Lower lobe of right lung (tissue), 2 donors: ENCODE results near the gene SIMC1. TPM values are rescaled to one million over a fixed set of nuclear protein-coding genes. Genes with fewer than 3 reads are reported as not detected.
"Not testable (repeated sequence)": the region's sequence is repeated elsewhere in the genome, so short reads cannot be mapped to it uniquely, and the experiment has no call there.

Experiments
- ATAC-seq, 2 donors: fragments of 200-7000 bp; cut with Tn5 transposase; one replicate each; pipeline ENCODE4 v1.9.1; 2020 to 2022; ENCODE audit warnings: mild to moderate bottlenecking in 2 of 2, moderate library complexity in 2 of 2
- DNase-seq: peaks from one replicate; pipeline ENCODE4 v3.0.0-alpha.2; 2020
- H3K27ac ChIP-seq: fragments of 200-600 bp; one replicate; pipeline ENCODE4 v1.8.0; 2022
- H3K27me3 ChIP-seq: fragments of 200-600 bp; one replicate; pipeline ENCODE4 v1.8.0; 2022; ENCODE audit warnings: low read depth
- H3K36me3 ChIP-seq: fragments of 200-600 bp; one replicate; pipeline ENCODE4 v1.8.0; 2022; ENCODE audit warnings: mild to moderate bottlenecking
- H3K4me1 ChIP-seq: fragments of 200-600 bp; one replicate; pipeline ENCODE4 v1.8.0; 2022
- H3K4me3 ChIP-seq: fragments of 200-600 bp; one replicate; pipeline ENCODE4 v1.8.0; 2022; ENCODE audit warnings: mild to moderate bottlenecking
- H3K9me3 ChIP-seq: fragments of 200-600 bp; one replicate; pipeline ENCODE4 v1.8.0; 2022
- intact Hi-C: fragments of 100-400 bp; cut with DNase I; formaldehyde crosslinking; loops from one replicate; pipeline ENCODE4 v1.11.0; 2022
- total RNA-seq: library from RNA; stranded (reverse); fragmentation: NEBNext Ultra II Directional; extraction: Animal tissue kit (Norgen Biotek cat#: 25700); gene quantifications from one replicate; pipeline ENCODE4 v1.2.1, GENCODE V29; 2021
- TF ChIP-seq, protein P1 (sequence below): fragments of 200-600 bp; IDR thresholded peaks from one replicate; pipeline ENCODE4 v1.8.0; 2022; ENCODE audit warnings: antibody characterized with exemption, mild to moderate bottlenecking
- donor health status: DM: no; HTN: yes; CAD: no; lungs with severe emphysema.

The SIMC1 gene
- total RNA-seq, 1 donor from 2014 or later: 18.0 TPM

DNA sequence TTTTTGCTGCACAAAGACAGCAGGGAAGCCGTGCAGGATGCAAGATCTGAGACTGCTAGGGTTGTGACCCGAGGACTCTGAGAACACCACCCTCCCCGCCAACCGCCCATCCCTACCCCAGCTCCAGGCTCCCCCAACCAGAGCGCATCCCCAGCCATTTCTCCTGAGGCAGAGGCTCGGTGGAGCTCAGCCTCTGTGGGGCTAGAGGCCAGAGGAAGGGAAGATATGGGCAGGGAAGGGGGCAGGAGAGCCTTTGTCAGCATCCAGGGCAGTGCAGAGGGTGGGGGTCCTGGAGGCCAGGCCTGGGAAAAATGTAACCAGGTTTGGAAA lies 43.2 kb upstream of the SIMC1 start:
- H3K27me3 ChIP-seq: peaks cover 23% of the 10 kb centered on the region
- intact Hi-C loops: not testable (repeated sequence)

DNA sequence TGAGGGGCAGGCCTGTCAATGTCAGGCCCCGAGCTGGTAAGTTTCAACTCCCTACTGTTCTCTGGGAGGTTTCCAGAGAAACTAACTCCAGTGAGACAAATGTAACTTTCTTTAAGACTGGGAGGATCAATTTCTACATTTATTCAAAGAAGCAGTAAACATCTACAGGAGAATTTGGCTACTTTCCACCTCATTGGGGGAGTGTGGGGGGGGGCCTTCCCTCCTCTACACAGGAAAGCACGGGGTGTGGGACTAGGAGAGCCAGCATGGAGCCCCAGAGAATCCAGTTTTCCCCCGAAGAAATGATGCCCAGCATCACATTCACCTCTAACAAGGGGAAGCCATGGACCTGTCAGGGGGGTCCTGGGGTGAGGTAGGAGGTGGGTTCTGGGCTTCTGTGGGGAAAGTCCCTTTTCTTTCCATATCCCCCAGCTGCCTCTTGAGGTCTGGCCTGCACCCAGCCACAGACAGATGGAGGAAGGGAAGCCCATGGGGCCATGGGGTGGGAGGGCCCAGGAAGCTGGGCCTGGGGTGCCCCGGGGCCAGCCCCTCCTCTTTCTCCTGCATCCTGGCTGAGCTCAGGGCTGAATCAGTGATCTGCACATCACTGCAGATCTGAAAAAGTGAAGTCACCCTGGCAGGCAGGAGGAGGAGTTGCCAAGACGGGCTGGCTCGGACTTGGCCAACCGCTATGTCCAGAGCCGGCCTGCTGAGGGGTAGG lies 42.6 kb upstream of the SIMC1 start:
- ATAC-seq, H3K27ac ChIP-seq, H3K4me3 ChIP-seq, H3K4me1 ChIP-seq, H3K9me3 ChIP-seq, DNase-seq, intact Hi-C loops, H3K36me3 ChIP-seq: not testable (repeated sequence)
- peaks cover 23% of the 10 kb centered on the region for H3K27me3 ChIP-seq

More for the DNA sequence above, 43.2 kb upstream of the SIMC1 start:
- not testable (repeated sequence) for ATAC-seq, H3K27ac ChIP-seq, H3K4me1 ChIP-seq, H3K36me3 ChIP-seq, H3K9me3 ChIP-seq, DNase-seq, H3K4me3 ChIP-seq

DNA sequence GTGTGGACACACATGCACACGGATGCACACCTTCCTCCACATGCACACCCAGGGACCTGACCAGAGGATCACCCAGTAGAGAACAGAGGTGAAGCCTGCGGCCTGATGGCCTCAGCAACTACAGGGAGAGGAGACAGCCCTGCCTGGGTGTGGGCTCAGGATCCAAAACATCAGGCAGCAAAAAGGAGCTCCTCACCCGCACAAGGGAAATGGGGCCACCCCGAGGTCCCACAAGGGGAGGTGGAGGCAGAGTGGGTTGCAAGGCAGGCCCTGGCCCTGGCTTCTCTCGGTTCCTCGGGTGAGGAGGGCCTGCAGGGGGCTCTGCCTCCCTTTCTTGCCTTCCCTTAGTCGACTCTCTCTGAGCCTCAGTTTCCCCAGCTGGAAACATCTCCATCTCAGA lies 41.4 kb upstream of the SIMC1 start:
- not testable (repeated sequence) for DNase-seq, H3K27ac ChIP-seq

DNA sequence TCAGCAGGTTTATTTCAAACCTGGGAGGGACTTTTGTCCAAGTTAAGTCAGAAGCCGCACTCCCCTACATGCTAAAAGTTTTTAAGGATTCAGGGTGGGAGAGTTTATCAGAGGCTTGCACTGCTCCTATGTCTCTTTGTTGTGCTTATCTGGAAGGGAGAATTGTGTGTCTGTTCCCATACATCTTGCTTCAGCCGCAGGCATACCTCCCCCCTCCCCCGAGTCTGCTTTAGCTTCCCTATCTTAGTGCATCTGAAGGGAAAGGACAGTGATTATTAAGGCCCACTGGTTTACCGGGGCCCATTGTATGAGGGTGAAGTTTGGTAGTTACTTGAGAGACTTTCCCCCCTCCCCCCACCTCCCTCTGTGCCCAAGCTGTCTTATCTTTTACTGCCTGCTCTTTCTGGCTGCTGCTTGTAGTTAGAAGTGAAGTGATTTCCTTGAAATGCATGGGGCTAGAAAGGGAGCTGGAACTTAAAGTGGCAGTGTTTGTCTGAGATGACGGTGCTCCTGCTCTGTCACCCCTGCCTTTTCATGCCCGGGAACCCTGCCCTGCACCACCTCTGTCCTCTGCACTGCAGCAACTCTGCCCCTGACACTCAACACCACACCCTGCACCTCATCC lies 40.9 kb upstream of the SIMC1 start:
- H3K36me3 ChIP-seq, H3K4me1 ChIP-seq, H3K4me3 ChIP-seq, intact Hi-C loops, H3K9me3 ChIP-seq, ATAC-seq, H3K27ac ChIP-seq, DNase-seq: not testable (repeated sequence)
- H3K27me3 ChIP-seq: peaks cover 15% of the 10 kb centered on the region

More for the DNA sequence above, 41.4 kb upstream of the SIMC1 start:
- peaks cover 19% of the 10 kb centered on the region for H3K27me3 ChIP-seq
- H3K36me3 ChIP-seq, H3K4me3 ChIP-seq, intact Hi-C loops, H3K4me1 ChIP-seq, H3K9me3 ChIP-seq, ATAC-seq: not testable (repeated sequence)

DNA sequence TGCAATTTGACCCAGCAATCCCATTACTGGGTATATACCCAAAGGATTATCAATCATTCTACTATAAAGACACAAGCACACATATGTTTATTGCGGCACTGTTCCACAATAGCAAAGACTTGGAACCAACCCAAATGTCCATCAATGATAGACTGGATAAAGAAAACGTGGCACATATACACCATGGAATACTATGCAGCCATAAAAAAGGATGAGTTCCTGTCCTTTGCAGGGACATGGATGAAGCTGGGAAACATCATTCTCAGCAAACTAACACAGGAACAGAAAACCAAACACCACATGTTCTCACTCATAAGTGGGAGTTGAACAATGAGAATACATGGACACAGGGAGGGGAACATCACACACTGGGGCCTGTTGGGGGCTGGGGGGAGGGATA lies 39.9 kb upstream of the SIMC1 start:
- H3K4me3 ChIP-seq, H3K27ac ChIP-seq, H3K9me3 ChIP-seq, ATAC-seq, intact Hi-C loops, H3K4me1 ChIP-seq, H3K36me3 ChIP-seq, DNase-seq: not testable (repeated sequence)
- H3K27me3 ChIP-seq: peaks cover 15% of the 10 kb centered on the region

DNA sequence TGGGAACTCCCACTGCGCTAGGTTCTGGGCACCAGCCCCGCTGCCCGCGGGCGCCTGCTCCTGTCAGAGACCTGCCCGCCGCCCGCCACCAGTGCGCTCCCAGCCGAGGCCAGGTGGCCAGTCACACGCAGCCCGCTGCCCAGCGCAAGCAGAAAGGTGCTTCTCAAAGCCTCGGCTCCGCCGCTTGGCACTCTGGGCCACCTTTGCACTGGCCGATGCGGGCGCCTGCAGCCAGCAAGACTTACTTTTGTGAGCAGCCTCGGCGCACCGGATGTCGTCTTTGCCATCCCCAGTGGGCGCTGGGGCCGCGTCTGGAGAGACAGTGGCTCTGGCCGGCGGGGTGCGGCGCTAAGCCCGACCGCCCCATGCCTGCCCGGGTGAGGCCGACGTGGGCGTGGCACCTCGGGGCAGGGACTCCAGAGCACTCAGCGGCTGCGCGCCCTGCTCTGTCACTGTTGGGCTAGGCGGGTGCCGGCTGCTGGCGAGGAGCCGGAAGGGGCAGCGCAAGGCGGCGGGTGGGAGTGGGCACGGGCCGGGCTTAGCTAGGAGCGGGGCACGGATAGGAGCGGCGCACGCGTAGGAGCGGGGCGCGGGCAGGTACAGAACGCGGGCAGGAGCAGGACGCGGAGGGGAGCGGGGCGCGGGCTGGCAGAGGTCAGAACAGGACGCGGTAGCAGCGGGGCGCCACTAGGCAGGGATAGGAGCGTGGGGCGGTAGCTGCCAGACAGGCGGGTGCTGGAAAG lies 39.1 kb upstream of the SIMC1 start:
- H3K4me1 ChIP-seq, DNase-seq, intact Hi-C loops, H3K27ac ChIP-seq, H3K36me3 ChIP-seq, H3K9me3 ChIP-seq: not testable (repeated sequence)
- ATAC-seq: peak; percentile 80 to 88
- Histone ChIP-seq H3K27me3 (peaks cover 11% of the 10 kb centered on the region), H3K4me3 (peak overlapping the region; percentile 35)

DNA sequence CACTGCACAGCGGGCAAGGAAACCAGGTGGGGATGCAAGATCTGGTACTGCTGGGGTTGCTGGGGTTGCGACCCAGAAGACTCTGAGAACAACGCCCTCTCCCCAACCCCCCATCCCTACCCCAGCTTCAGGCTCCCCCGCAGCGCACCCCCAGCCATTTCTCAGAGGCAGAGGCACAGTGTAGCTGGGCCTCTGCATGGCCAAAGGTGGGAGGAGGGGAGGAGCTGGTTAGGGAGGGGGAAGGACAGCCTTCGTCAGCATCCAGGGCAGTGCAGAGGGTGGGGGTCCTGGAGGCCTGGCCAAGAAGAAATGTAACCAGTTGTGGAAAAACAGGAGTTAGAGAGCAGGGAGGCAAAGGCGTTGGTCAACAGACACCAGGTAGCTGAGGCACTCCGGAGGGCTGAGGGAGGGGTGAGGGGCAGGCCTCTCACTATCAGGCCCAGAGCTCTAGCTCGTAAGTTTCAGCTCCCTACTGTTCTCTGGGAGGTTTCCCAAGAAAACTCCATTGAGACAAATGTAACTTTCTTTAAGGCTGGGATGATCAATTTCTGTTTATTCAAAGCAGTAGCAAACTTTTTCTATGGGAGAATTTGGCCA lies 38.3 kb upstream of the SIMC1 start:
- H3K4me1 ChIP-seq, H3K4me3 ChIP-seq, H3K36me3 ChIP-seq, DNase-seq, intact Hi-C loops, H3K27me3 ChIP-seq, H3K9me3 ChIP-seq, H3K27ac ChIP-seq: not testable (repeated sequence)
- ATAC-seq: peak in 1 of 2 donors; percentile 5

DNA sequence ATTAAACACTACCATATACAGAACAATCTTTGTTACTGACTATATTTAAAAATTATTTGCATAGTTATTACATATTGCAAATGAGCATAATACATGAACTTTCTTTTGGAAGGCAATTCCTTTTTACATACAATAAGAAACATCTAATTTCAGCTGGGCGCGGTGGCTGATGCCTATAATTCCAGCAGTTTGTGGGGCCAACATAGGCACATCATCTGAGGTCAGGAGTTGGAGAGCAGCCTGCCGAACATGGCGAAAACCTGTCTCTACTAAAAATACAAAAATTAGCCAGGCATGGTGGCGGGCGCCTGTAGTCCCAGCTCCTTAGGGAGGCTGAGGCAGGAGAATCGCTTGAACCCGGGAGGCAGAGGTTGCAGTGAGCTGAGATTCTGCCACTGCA lies 36.4 kb upstream of the SIMC1 start:
- H3K27ac ChIP-seq: no peak overlapping the region
- no peaks in the 10 kb centered on the region for H3K9me3 ChIP-seq
- DNase-seq (no peak), ATAC-seq (no peak)
- H3K4me3 ChIP-seq: no peak overlapping the region
- H3K36me3 ChIP-seq: no peaks in the 10 kb centered on the region
- intact Hi-C loops: no loop called here
- peaks cover 9% of the 10 kb centered on the region for H3K27me3 ChIP-seq
- no peaks in the 10 kb centered on the region for H3K4me1 ChIP-seq
- TF ChIP-seq, protein P1, sequence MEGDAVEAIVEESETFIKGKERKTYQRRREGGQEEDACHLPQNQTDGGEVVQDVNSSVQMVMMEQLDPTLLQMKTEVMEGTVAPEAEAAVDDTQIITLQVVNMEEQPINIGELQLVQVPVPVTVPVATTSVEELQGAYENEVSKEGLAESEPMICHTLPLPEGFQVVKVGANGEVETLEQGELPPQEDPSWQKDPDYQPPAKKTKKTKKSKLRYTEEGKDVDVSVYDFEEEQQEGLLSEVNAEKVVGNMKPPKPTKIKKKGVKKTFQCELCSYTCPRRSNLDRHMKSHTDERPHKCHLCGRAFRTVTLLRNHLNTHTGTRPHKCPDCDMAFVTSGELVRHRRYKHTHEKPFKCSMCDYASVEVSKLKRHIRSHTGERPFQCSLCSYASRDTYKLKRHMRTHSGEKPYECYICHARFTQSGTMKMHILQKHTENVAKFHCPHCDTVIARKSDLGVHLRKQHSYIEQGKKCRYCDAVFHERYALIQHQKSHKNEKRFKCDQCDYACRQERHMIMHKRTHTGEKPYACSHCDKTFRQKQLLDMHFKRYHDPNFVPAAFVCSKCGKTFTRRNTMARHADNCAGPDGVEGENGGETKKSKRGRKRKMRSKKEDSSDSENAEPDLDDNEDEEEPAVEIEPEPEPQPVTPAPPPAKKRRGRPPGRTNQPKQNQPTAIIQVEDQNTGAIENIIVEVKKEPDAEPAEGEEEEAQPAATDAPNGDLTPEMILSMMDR: no peak
